Stromal cell of bone marrow (primary cell): ENCODE data around the gene OTOG.

Experiments
- DNase-seq: peaks from one replicate; pipeline ENCODE4 v3.0.0-alpha.2; 2012; ENCODE audit warnings: low read depth

OTOG gene

GRCh38 chr11:17695454-17696441 lies 148.7 kb downstream of the OTOG start:
- no peak for DNase-seq

- no peak for DNase-seq
These were observed 149.7 kb downstream of the OTOG start for GRCh38 chr11:17696741-17697140.
